PFSK-1 (cell line): ENCODE data around the gene S1PR2.

Experiments
- POLR2AphosphoS5 ChIP-seq: IDR thresholded peaks from 2 replicates; pipeline ENCODE4 v1.6.1; 2012; ENCODE audit warnings: low read depth, mild to moderate bottlenecking, control low read depth, low read length, moderate library complexity
- SIN3A ChIP-seq: IDR thresholded peaks from 2 replicates; pipeline ENCODE4 v1.6.1; 2012; ENCODE audit warnings: mild to moderate bottlenecking, low read length, moderate library complexity, borderline replicate concordance; ENCODE audit not compliant: insufficient read depth
- TAF1 ChIP-seq: IDR thresholded peaks from 2 replicates; pipeline ENCODE4 v1.6.1; 2012; ENCODE audit warnings: low read length, control low read depth, borderline replicate concordance; ENCODE audit not compliant: insufficient read depth
- TF ChIP-seq, protein P1 (sequence below), 2 experiments: IDR thresholded peaks; 2 replicates each; pipeline versions ENCODE4 v1.6.1 to v1.8.0; 2011 to 2012; ENCODE audit warnings: low read depth in 2 of 2, low read length in 2 of 2, control low read depth in 1 of 2, inconsistent platforms in 1 of 2, mild to moderate bottlenecking in 1 of 2, moderate library complexity in 1 of 2; ENCODE audit not compliant: insufficient read depth in 1 of 2

GRCh38 chr19:10187315-10187714 lies 43.8 kb downstream of the S1PR2 start:
- TF ChIP-seq TAF1 (no peak), POLR2AphosphoS5 (no peak), SIN3A (no peak)
- TF ChIP-seq, protein P1, sequence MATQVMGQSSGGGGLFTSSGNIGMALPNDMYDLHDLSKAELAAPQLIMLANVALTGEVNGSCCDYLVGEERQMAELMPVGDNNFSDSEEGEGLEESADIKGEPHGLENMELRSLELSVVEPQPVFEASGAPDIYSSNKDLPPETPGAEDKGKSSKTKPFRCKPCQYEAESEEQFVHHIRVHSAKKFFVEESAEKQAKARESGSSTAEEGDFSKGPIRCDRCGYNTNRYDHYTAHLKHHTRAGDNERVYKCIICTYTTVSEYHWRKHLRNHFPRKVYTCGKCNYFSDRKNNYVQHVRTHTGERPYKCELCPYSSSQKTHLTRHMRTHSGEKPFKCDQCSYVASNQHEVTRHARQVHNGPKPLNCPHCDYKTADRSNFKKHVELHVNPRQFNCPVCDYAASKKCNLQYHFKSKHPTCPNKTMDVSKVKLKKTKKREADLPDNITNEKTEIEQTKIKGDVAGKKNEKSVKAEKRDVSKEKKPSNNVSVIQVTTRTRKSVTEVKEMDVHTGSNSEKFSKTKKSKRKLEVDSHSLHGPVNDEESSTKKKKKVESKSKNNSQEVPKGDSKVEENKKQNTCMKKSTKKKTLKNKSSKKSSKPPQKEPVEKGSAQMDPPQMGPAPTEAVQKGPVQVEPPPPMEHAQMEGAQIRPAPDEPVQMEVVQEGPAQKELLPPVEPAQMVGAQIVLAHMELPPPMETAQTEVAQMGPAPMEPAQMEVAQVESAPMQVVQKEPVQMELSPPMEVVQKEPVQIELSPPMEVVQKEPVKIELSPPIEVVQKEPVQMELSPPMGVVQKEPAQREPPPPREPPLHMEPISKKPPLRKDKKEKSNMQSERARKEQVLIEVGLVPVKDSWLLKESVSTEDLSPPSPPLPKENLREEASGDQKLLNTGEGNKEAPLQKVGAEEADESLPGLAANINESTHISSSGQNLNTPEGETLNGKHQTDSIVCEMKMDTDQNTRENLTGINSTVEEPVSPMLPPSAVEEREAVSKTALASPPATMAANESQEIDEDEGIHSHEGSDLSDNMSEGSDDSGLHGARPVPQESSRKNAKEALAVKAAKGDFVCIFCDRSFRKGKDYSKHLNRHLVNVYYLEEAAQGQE (IDR thresholded peaks at IDR 0.05; ENCODE audit: insufficient read depth in 1 of 2, low read depth in 2 of 2, low read length in 2 of 2), result no peak
